ENCODE results near the gene DDX10. TPM values are rescaled to one million over a fixed set of nuclear protein-coding genes. Genes with fewer than 3 reads are reported as not detected.

The DDX10 gene
- polyA plus RNA-seq, 1 donor from 2014 or later = 15.9 TPM

- no peak overlapping the region for H3K9ac ChIP-seq (ENCODE audit: low read length)
- H2AFZ ChIP-seq (ENCODE audit: low read depth, low read length) = no peak overlapping the region
- H3K4me2 ChIP-seq (ENCODE audit: low read length) = no peak overlapping the region
- no peak overlapping the region for H3K27ac ChIP-seq (ENCODE audit: low read length)
- no peaks in the 10 kb centered on the region for H3K9me3 ChIP-seq (ENCODE audit: low read length)
- no peaks in the 10 kb centered on the region for H3K79me2 ChIP-seq (replicated peaks; ENCODE audit: insufficient read depth, low read length)
- no peaks in the 10 kb centered on the region for H3K36me3 ChIP-seq (ENCODE audit: insufficient read depth, low read length)
- TF ChIP-seq TAF1 (IDR thresholded peaks at IDR 0.05; ENCODE audit: low read depth) (no peak), CTCF (IDR thresholded peaks at IDR 0.05; ENCODE audit: poor library complexity, severe bottlenecking) (no peak), REST (IDR thresholded peaks at IDR 0.05; ENCODE audit: borderline replicate concordance) (no peak), SMC3 (conservative IDR thresholded peaks at IDR 0.05; ENCODE audit: poor library complexity) (no peak)
- H3K27me3 ChIP-seq (ENCODE audit: insufficient read depth, low read depth, low read length) = no peaks in the 10 kb centered on the region
- H4K20me1 ChIP-seq (ENCODE audit: insufficient read depth) = no peaks in the 10 kb centered on the region
- H3K9me2 ChIP-seq (ENCODE audit: insufficient read depth, low read length) = no peaks in the 10 kb centered on the region
- no peak overlapping the region for H3K4me3 ChIP-seq (ENCODE audit: low read length)
- no peaks in the 10 kb centered on the region for H3F3A ChIP-seq (ENCODE audit: insufficient read depth, low read length, poor library complexity, severe bottlenecking)
Measured at GRCh38 chr11:108929241-108929640, 264.4 kb downstream of the DDX10 start.

- no peaks in the 10 kb centered on the region for H3F3A ChIP-seq (ENCODE audit: insufficient read depth, low read length, poor library complexity, severe bottlenecking)
- no peaks in the 10 kb centered on the region for H3K27me3 ChIP-seq (ENCODE audit: insufficient read depth, low read depth, low read length)
- TF ChIP-seq EP300 (conservative IDR thresholded peaks at IDR 0.05; ENCODE audit: poor library complexity, severe bottlenecking) = no peak
- no peak for TF ChIP-seq RAD21 (conservative IDR thresholded peaks at IDR 0.05)
- no peak for TF ChIP-seq EZH2 (IDR thresholded peaks at IDR 0.05; ENCODE audit: borderline replicate concordance, insufficient read depth, low read length, poor library complexity, severe bottlenecking)
- TF ChIP-seq REST (IDR thresholded peaks at IDR 0.05; ENCODE audit: borderline replicate concordance) = no peak
- TF ChIP-seq SMC3 (conservative IDR thresholded peaks at IDR 0.05; ENCODE audit: poor library complexity) = no peak
- TF ChIP-seq POLR2AphosphoS5 (IDR thresholded peaks at IDR 0.05) = no peak
- no peak for TF ChIP-seq MXI1 (conservative IDR thresholded peaks at IDR 0.05; ENCODE audit: poor library complexity, severe bottlenecking)
- TF ChIP-seq TAF1 (IDR thresholded peaks at IDR 0.05; ENCODE audit: low read depth) = no peak
- H3K9ac ChIP-seq (ENCODE audit: low read length) = no peak overlapping the region
- no peaks in the 10 kb centered on the region for H3K79me2 ChIP-seq (replicated peaks; ENCODE audit: insufficient read depth, low read length)
- no peak overlapping the region for H3K4me2 ChIP-seq (ENCODE audit: low read length)
- no peaks in the 10 kb centered on the region for H3K9me3 ChIP-seq (ENCODE audit: low read length)
- H3K27ac ChIP-seq (ENCODE audit: low read length) = no peak overlapping the region
- H3K36me3 ChIP-seq (ENCODE audit: insufficient read depth, low read length) = no peaks in the 10 kb centered on the region
- H3K9me2 ChIP-seq (ENCODE audit: insufficient read depth, low read length) = no peaks in the 10 kb centered on the region
- H3K4me3 ChIP-seq (ENCODE audit: low read length) = no peak overlapping the region
- H2AFZ ChIP-seq (ENCODE audit: low read depth, low read length) = no peak overlapping the region
- H4K20me1 ChIP-seq (ENCODE audit: insufficient read depth) = no peaks in the 10 kb centered on the region
Measured at GRCh38 chr11:108931168-108931567, 266.3 kb downstream of the DDX10 start.
